Stimulated activated CD8-positive, alpha-beta memory T cell treated with anti-CD3 and anti-CD28 coated beads, Interleukin-7, amount 100 ng/mL, for 1 hour (primary cell): Measurements from ENCODE around the gene SLX4.

ENCODE experiments used
- DNase-seq, 2 donors: peaks; one replicate each; pipeline ENCODE4 v3.0.0-alpha.2; 2020; ENCODE audit warnings: low read depth in 2 of 2

SLX4 gene

DNA sequence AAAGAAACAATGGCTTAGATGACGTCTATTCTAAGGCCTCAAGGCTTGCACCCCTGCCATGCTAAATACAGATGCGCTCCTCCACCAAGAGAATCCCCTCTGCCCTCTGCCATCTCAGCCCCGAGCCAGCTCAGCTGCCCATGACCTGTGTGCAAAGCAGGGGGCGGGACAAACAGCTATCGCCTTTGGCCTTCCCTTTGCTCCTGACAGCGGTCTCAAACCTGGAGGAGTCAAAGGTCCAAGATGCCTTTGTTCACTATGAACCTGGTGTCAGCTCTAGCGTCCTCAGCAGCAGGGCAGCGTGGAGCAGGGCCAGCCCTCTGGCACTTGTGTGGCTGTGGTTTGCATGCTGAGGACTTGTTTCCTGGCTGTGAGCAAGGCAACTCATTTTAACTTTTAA lies 12.3 kb downstream of the SLX4 start:
- DNase-seq, result no peak

DNA sequence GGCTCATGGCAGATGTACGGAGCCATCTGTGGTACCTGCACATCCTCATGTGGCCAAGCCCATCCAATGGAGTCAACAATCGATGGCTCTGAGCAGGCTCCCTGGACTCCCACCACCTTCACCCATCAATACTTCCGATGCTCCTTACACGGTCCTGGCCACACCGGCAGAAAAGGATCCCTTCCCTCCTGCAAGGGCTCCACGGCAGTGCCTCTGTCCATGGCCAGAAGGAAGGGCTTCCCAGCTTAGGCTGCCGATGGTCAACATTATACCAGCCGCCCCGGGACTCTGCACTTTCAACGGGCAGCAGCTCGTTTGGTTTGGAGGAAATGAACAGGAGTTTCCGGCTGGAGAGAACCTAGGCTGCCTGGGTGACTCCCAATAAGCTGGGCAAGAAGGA lies 13.2 kb downstream of the SLX4 start:
- DNase-seq, result no peak

DNA sequence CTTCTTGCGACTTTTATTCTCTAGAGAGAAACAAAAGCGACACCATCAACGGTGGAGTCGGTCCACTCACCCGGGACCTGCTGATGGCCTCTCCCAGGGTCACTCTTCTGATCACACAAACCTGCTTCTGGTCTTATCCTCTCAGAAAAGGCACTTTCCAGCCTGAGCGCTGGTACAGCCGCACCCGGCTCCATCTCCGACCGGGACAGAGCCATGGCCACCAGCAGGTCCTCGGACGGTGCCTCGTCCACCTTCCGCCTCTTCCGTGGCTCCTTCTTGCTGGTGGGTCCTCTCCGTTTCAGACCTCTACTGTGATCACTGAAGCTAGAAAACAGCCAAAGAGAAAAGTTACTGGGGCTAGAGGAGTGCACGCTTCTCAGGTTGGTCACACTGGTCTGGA lies 13.7 kb downstream of the SLX4 start:
- no peak for DNase-seq

DNA sequence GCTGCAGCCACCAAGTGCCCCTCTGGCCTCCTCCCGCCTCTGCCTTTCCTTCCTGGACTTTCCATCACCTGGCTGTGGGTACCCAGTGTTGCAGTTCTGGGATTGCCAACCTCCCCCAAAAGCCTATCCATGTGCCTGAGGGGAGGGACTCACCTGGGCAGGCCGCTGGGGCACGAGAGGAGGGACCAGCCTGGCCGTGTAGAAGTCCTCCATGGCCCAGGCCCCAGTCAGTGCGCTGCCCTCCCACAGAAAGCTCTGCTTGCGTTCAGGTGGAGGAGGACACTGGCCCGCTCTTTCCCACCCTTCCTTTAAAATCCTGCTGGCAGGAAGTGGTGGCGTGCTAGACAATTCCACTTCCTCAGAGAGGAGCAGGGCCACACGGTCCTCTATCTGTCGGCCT lies 14.2 kb downstream of the SLX4 start:
- DNase-seq, result no peak

DNA sequence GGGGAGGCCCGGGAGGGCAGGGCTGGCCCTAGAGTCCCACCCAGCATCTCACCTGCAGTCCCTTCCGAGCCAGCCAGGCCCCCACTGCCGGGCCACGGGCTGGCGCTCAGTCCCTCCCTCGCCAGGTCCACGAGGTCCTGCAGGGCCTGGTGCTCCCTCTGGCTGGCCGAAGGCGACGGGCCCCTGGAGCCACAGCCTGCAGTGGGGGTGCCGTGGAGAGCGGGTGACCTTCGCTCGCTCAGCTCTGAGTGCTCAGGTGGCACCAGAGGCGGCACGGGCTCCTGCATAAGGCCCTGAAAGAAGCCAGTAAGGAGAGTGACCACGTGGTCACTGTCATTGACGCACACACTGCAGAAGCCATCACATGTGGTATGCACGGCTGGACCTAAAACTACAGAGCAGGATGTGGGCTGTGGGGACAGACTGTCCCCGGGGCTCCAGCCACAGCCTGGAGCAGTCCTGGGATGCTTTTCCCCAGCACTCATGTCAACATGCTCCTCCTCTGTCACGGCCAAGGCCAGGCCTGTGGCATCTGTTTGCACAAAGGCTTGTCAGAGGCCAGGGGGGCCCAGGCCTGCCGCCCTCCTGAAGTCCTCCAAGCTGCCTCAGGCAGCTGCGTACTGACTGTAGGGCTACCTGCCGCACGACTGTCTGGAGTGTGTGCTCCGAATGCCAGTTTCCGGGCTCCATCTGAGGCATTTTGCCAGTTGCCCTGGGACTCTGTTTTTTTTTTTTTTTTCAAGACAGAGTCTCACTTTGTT lies 15.1 kb downstream of the SLX4 start:
- DNase-seq, result no peak

DNA sequence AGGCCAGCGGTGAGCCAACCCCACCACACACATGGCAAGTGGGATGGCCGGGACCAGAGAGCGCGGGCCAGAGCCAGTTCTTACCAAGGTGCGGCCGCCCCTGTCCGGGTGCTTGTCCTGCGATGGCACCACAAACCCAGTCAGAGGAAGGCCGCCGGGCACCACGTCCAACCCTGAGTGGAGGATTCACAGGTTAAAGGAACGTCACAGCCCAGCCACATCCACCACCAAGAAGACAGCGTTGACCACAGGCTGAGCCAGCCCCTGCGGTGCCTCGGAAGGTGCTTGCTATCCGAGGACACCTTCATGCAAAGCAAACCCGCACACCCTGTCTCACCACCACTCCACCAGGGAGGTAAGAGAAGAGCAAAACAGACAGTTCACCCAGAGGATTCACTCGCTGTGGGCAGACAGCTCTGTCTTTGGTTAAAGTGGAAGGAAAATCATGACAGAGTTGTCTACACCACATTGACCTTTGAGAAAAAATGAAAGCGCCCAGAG lies 15.8 kb downstream of the SLX4 start:
- DNase-seq, result no peak

DNA sequence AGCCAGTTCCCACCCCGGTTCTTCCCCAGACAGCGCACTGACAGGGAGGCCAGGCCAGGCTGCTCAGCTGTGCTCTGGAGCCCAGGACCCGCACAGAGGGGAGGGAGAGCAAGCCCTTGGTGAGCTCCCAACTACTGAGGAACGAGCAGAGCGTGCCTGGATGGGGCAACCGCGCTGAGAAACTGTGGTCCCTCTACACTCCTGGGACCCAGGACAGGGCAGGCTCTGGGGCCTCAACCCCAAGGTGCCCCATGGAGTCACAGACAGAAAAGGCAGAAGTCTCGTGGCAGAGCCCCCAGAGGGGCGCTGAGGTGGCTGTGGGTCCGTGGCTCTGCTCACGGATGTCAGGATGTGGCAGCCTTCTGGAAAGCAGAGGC lies 16.3 kb downstream of the SLX4 start:
- no peak for DNase-seq

DNA sequence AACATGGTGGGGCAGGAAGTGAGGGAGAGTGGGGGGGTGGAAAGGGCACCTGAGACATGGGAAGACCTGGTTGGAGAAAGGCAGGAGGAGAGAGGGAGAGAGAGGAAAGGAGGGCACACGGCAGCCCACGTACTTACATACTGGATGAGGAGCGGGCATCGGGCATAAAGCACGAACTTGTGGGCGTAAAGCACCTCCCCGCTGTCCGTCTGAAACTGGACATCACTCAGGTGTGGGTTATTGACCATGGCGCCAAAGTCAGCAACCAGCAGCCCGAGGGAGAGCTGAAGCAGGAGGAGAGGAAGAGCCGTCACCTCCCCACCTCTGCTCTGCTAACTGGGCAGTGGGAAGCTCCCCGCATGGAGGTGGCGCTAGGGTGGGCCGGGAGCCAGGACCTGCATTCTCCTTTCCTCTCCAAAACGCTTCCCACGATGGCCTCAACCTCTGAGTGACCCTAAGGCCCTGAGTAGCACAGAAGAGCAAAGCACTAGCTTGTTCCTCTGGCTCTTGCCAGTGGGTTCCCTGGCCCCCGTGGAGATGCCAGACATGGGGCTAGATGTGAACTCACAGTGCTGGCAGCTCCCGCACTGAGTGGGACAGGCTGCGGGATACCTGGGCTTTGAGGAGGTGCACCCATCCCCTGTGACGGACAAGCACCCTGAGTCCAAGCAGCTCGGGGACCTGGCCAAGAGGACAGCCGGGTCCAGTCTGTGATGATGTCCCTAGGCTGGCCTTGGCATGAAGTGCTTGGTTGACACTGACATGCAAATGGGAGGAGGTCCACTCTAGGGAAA lies 16.9 kb downstream of the SLX4 start:
- no peak for DNase-seq

DNA sequence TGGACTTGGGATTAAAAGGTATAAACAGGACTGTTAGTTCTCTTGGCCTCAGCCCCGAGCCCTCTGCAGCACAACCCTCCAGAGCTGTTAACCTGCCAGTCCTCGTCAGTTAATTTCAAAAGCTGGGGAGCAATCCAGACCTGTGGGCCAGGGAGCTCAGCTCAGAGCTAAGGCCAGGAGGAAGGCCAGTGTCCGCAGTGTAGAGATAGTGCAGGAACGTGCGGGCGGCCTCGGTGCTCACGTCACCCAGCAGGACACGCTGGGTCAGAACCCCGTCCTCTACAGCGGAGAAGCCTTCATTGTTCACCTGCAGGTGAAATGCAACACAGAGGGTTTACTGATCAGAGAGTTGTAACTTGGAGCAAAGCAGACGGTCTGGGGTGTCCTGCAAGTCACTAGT lies 18.8 kb downstream of the SLX4 start:
- no peak for DNase-seq

DNA sequence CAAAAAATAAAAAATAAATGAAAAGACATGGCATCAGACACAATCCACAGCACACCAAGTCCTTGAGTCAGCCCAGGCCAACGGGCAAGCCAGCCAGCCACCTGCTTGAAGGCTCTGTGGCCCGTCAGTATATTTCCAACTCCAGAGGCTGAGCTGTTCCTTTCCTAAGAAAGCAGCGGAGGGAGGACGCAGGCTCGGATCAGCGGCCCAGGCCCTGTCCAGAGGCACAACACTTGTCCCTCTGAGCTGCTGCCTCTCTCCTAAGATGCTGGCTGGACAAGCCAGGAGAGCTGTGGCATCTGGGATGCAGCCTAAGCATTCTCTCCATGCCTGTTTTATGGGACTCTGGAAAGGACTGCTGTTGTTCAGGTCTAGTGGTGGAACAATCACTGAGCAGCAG lies 19.4 kb downstream of the SLX4 start:
- no peak for DNase-seq

DNA sequence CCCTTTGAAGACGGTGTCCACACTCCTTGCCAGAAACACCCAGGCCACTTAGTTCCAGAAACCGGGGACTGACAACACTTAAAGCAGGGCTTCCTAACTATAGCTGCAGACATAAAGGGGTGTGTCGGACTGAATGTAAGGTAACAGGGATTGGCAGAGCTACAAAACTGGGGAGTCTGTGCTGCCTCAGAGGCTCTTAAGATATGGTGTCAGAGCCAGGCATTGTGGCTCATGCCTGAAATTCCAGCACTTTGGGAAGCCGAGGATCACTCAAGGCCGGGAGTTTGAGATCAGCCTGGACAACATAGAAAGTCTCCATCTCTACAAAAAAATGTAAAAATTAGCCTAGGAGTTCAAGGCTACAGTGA lies 20.0 kb downstream of the SLX4 start:
- DNase-seq, result no peak

DNA sequence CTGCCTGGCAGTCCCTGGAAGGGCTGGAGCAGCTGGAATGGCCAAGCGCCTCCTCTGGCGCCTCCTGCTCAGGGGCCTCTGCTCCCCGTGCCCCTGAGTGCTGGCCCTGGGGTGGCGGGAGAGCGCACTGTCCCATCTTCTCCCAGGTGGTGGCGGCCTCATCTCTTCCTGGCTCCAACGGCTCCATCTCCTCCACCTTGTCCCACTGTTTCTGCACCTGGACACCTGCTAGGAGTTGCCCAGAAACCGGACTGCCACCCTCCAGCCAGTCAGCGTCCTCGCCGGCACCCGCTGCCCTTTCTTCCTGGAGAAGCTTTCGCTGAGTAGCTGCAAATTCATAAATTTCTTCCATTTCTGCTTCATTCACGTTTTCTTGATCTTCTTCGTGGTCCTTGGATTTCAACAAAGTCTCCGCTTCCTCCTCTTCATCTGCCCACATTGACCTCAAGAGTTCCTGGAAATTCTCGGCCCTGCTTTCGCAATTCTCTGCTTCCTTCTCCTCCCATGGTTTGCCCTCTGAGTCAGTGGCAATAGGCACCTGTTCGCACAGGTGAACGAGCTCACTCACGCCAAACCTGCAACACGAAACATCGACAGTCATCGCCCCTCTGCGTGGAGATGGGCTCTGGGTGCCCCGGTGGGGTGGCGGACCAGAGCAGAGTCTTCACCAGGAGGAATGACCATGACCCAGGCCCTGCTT lies 20.5 kb downstream of the SLX4 start:
- DNase-seq, result no peak

DNA sequence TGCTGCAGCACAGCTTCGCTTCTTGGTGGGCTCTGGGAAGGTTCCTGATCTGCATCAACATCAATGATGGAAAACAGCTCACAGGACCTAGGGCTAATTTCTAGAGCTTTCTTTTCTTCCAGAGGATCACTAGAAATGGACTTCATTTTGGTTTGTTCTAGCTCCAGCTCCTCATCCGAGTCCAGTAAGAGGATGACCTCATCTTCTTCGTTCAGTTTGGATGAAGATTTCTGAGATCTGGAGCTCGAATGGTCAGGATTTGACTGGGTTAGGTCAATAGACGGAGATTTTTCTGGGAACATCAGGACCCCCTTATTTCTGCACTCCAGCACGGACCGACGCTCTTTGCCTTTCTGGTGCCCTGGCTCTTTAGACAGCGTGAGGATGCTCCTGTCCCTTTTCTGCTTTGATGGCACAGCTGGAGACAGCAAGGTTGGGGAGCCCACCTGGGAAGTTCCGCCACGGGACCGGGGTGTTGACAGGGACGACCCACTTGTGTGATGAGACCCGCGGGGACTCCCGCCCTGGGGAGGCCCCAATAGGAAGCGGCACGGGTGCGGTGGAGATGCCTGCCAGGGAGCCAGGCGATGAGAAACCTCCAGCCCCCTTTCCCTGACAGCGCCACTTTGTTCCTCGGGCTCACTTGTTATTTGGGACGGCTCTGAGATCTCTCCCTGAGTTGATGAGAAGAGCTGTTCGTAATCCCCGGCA lies 21.3 kb downstream of the SLX4 start:
- no peak for DNase-seq

DNA sequence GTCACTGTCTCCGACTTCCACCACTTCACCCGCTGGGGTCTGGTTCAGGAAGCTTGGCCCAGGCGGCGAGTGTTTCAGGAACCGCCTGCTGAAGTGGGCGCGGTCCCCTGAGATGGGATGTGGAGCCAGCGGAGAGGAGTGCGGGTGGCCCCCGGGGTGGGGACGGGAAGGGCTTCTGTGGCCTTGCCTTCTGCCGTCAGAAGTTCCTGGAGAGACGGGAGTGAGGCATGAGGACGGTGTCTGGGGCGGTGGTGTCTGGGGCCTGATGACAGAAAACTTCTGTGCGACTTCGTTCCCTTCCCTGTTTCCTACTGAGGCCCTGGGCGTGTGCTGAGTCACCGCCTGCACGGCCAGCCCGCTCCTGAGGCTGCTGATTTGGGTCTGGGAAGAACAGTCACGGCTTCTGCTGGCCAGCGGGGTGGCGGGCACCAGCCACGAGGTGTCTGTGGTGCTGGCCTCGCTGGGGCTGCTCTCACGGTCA lies 21.9 kb downstream of the SLX4 start:
- no peak for DNase-seq

DNA sequence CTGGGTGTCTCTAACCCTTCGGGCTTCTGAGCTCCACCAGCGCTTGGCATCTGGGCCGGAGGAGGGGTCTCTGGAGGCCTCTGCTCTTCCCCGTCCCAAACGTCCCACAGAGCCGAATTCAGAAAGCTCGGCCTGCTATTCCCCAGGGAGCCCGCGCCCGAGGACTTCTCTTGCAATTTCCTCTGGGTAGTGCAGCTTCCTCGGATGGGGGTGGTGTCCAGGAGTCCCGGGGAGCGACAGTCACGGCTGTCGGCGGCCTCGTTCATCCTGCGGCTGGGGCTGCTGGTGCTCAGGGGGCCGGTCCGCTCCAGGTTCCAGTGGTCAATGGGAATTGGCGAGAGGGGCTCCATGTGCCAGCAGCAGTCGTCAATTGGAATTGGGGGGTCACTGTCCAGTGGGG lies 22.4 kb downstream of the SLX4 start:
- DNase-seq, result no peak

DNA sequence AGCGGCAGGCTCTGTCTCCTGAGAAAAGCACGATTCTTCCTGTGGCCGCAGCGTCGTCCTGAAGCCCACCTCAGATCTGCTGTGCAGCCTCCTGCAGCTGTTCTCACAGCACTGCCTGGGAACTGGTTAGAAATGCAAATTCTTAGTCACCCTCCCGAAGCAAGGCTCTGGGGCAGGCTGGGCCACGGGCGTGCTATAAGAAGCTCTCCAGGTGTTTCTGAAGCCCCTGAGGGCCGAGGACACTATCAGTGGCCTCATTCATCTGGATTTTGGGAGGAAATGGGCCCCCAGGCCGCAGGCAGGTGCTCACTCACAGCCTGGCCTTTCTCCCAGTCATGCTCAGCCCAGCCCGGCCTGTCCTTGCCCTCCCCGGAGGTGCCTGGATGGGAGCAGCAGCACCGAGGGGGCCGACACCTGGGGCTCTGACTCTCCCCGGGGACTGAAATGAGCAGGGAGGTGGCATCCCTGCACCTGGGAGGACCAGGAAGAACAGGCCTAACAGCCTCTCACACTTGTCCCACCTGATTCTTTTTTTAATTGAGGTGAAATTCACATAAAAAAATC lies 23.8 kb downstream of the SLX4 start:
- no peak for DNase-seq

DNA sequence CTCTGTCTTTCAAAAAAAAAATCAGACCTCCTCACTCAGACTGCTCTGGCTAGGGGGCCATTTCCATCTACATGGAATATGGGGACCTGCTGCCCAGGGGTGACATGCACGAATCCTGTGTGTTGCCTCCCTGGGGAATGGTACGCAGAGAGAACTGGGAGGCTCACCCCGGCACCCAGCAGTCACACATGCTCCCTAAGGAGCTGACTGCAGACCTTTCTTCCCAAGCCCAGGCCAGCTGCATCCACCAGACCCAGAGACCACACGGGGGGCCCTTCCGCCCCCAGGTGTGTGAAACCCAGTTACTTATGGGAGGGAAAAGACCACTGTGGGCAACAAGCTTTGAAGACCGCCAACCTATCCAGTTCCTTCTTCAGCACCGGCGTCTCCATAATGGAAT lies 27.0 kb downstream of the SLX4 start:
- no peak for DNase-seq

DNA sequence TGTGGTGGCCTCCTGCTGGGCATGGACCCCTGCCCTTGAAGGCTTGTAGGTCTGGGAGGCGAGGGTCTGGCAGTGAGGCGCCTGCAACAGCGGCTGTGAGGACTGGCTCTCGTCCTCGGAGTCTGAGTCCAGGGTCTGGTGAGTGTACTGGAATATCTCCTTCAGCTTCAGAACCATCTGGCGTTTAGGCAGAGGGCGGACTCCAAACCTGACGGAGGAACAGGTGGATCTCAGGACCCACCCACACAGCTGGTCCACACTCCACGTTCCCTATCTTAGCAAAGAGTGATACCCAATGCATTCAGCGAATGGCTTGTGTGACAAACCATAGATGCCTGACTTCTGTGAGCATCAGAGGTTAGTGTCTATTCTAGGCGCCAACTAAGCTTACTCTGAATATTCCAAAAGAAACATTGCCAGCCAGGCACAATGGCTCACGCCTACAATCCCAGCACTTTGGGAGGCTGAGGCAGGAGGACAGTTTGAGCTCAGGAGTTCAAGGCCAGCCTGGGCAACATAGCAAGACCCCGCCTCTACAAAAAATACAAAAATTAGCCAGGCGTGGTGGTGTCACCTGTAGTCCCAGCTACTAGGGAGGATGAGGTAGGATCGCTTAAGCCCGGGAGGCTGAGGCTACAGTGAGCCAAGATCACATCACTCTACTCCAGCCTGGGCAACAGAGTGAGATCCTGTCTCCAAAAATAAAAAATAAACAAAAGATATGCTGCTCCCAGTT lies 27.9 kb downstream of the SLX4 start:
- no peak for DNase-seq

DNA sequence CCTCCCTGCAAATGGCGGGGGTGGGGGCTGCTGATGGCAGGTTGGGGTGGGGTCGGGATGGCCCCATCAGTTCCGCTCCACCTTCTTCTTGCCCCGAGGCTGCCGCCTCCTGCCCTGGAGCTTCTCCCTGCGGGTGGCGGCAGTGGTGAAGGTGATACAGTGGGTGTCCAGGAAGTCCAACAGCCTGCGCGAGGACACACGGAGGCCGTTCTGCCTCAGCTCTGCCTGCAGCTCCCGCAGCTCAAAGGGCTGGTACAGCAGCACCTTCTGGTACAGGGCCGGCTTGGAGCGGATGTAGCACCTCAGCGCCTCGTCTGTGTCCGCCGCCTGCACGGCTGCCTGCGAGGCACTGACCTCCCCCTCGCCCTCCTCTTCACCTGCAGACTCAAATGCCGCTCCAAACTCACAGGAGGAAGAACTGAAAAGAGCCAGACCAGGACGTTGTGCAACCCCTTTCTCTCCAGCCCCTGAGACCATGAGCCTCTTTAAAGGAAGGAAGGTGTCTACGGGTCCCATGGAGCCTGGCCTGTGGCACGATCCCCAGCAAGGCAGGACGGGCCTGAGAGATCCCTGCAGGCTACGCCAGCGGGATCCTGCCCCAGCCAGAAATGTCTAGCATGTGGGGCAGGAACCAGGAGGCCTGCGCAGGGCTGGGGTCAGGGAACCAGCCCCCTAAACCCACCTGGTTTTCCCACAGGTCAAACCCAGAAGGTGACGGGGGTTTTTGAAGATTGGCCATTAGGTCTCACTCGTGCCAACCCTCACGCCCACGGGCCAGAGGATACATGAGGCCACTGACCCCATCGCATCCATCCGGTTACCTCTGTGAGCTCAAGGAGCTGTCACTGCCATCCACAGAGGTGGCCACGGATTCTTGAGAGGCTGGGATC lies 28.9 kb downstream of the SLX4 start:
- DNase-seq, result no peak

DNA sequence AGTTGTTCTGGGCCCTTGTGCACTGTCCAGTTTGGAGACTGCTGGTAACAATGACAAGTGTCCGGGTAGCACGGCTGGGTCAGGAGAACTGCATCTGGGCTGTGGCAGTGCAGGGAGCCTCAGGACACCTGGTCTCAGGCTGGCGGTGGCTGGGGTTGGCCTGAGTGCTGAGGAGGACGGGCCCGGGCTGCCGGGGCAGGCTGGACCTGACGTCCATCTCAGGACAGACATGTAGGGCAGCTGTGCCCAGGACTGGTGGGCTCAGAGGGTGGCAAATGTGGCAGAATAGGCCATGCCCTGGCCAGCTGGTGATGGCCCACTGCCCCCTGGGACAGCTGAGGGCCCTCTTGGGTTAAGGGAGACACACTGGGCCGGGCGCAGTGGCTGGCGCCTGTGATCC lies 30.0 kb downstream of the SLX4 start:
- no peak for DNase-seq
